GM23338 (cell line): Measurements from ENCODE around the gene STX1A.

Experiments used
- CTCF ChIP-seq, 2 experiments: fragments of 200-600 bp in 1 of 2; sonication (generic) in 1 of 2; conservative IDR thresholded peaks; 2 replicates each; pipeline versions ENCODE4 v1.5.1 to v1.6.1; 2016 to 2017; ENCODE audit warnings: antibody characterized with exemption in 2 of 2, low read depth in 2 of 2, mild to moderate bottlenecking in 2 of 2, moderate library complexity in 1 of 2
- EZH2 ChIP-seq: fragments of 200-600 bp; sonication (generic); IDR thresholded peaks from one replicate; pipeline ENCODE4 v1.8.0; 2017; ENCODE audit warnings: antibody characterized with exemption, mild to moderate bottlenecking, low read depth; ENCODE audit not compliant: unreplicated experiment
- EZH2phosphoT487 ChIP-seq: fragments of 200-600 bp; sonication (generic); IDR thresholded peaks from one replicate; pipeline ENCODE4 v1.8.1; 2018; ENCODE audit warnings: antibody characterized with exemption; ENCODE audit not compliant: unreplicated experiment
- JUNB ChIP-seq: IDR thresholded peaks from one replicate; pipeline ENCODE4 v1.6.1; 2016; ENCODE audit warnings: antibody characterized with exemption; ENCODE audit not compliant: unreplicated experiment
- POLR2AphosphoS5 ChIP-seq: IDR thresholded peaks from 2 replicates; pipeline ENCODE4 v1.6.1; 2016; ENCODE audit warnings: antibody characterized with exemption, low read depth
- TF ChIP-seq, protein P1 (sequence below): IDR thresholded peaks from one replicate; pipeline ENCODE4 v1.6.1; 2018; ENCODE audit warnings: antibody characterized with exemption; ENCODE audit not compliant: unreplicated experiment

DNA sequence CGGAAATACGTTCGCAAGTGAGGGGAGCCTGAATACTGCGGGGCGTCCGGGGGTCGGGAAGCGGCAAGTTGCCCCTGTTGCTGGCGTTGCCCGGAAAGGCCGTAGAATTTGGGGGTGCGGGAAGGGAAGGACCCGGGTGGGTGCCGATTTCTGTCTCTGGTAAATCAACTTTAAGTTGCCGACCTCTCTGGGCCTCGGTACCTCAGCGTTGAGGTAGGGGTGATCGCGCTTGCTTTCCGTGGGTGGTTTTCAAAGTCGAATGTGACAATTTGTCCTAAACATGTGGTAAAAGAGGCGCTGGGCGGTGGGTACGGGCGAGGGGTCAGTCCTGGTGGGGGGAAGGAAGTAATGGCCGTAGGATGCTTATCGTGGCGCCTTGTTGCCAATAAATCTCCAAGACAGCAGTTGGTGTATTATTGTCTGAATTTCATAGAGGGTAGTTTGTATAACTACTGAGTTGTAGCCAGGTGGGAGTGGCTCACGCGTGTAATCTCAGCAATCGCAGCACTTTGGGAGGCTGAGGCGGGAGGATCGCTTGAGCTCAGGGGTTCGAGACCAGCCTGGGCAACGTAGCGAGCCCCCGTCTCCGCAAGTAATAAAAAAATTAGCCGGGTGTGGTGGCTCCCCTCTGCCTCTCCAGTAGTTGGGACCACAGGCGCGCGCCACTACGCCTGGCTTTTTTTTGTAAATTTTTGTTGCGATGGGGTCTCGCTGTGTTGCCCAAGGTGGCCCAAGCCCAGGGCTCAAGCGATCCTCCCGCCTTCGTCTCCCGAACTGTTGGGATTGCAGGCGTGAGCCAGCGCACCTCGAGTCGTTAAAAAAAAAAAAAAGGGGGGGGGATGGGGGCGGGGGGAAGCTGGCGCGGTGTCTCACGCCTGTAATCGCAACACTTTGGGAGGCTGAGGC, 35.4 kb downstream of the STX1A start:
- no peak for TF ChIP-seq JUNB
- no peak for TF ChIP-seq CTCF (conservative IDR thresholded peaks at IDR 0.05; ENCODE audit: low read depth in 2 of 2)
- TF ChIP-seq EZH2phosphoT487 = no peak
- TF ChIP-seq POLR2AphosphoS5 = no peak
- TF ChIP-seq, protein P1, sequence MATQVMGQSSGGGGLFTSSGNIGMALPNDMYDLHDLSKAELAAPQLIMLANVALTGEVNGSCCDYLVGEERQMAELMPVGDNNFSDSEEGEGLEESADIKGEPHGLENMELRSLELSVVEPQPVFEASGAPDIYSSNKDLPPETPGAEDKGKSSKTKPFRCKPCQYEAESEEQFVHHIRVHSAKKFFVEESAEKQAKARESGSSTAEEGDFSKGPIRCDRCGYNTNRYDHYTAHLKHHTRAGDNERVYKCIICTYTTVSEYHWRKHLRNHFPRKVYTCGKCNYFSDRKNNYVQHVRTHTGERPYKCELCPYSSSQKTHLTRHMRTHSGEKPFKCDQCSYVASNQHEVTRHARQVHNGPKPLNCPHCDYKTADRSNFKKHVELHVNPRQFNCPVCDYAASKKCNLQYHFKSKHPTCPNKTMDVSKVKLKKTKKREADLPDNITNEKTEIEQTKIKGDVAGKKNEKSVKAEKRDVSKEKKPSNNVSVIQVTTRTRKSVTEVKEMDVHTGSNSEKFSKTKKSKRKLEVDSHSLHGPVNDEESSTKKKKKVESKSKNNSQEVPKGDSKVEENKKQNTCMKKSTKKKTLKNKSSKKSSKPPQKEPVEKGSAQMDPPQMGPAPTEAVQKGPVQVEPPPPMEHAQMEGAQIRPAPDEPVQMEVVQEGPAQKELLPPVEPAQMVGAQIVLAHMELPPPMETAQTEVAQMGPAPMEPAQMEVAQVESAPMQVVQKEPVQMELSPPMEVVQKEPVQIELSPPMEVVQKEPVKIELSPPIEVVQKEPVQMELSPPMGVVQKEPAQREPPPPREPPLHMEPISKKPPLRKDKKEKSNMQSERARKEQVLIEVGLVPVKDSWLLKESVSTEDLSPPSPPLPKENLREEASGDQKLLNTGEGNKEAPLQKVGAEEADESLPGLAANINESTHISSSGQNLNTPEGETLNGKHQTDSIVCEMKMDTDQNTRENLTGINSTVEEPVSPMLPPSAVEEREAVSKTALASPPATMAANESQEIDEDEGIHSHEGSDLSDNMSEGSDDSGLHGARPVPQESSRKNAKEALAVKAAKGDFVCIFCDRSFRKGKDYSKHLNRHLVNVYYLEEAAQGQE = no peak
- no peak for TF ChIP-seq EZH2
